GM19328 (cell line): Measurements from ENCODE around the gene CARS1.

ENCODE experiments used
- ATAC-seq: cut with Tn5 transposase; IDR thresholded peaks from one replicate; pipeline ENCODE4 v1.9.1; 2021; ENCODE audit warnings: mild to moderate bottlenecking, moderate library complexity; ENCODE audit not compliant: unreplicated experiment

CARS1 gene

GRCh38 chr11:3010521-3011275, 46.5 kb downstream of the CARS1 start:
- no peak for ATAC-seq

DNA sequence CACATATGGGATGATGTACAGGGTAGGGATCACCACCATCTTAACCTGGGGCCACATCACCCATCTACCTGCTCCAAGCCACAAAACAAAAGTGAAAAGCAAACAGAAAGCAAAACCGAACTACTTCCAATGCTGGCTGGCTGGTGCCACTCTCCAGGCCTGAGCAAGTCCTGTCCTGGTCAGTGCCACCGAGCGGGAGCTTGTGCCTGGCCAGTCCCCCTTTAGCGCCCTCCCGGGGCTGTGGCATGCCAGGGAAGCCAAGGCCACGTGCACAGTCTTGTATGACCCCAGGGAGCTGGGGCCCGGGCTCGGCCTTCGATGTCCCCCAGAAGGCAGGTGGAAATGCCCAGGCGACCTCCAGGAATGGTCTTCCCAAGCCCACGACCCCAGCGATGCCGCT, 47.2 kb downstream of the CARS1 start:
- no peak for ATAC-seq

GRCh38 chr11:3009481-3009880, 47.7 kb downstream of the CARS1 start:
- ATAC-seq, result no peak

DNA sequence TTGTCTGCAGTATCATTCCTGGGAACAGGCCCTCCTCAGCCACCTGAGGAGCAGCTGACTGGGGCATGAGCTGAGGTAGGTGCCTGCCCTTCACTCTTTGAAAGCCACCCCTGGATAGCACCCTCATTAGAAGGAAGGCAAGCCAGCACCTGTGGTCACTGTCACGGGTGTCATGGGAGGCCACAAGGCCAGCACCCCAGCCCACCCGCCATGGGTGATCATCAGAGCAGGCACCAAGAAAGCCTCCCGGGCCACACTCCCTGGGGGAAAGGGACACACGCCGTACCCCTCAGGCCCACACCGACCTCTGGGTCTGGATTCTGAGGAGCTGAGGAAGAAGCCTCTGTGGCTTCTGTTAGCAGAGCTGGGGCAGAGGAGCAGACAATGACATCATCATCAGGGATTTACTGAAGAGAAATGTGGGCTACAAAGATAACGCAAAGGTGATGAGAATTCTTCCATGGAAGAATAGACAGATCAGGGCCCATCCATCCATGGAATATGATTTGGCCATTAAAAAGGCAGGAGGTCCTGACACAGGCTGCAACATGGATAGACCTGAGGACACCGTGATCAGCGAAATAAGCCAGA, 48.4 kb downstream of the CARS1 start:
- no peak for ATAC-seq

DNA sequence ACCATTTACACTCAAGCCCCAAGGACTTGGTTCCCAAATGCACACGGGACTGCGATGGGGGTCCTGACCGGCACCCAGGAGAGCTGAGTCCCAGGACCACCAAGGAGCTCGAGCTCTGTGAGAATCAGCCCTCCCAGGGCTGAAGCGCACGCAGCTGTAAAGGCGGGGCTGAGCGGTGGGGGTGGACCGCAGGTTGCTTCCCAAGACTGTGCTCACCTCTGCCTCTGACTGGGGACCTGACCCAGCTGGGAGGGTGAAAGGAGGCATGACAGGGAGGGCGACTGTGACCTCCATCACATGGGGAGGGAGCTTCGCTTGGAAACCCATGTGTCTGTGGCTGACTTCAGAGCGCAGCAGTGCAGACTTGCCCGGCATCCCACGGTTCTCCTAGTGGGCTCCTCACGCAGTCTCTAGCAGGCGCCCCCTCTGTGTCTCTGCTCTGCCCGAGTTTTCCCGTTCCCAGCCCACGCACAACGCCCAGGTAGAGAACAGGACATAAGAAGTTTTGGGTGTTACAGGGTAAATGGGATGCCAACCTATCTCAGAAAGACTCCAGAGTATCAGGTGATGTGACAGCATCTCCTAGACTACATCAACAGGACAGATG, 49.7 kb downstream of the CARS1 start:
- no peak for ATAC-seq

DNA sequence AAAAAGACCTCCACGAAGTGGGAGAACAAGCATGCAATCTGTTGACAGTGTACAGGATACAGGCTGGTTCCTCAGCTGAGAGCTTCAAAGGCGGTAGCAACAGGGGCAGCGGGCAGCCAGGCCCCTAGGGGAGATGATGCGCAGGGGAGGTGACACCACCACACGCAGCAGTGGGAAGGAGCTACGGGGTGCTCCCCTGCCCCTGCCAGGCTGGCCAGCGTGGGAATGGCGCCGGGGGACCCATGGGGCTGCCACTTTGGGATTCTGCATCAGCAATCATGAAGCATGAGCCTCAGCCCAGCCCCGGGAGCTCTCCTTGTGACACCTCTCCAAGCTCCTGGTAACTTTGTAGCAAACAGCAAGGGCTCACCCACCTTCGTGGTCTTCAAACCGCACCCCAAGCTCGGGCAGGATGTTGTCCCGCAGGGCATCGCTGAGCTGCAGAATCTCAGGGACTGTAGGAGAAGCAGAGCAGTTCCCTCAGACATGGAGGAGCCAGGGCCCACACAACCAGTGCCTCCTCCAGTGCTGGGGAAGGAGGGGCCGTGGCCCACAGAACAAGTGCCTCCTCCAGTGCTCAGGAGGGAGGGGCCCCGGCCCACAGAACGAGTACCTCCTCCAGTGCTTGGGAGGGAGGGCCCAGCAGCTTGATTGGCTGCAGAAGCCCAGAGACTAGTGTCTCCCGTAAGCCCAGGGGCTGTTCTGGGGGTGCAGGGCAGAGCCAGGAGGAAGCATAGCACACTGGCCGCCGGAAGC, 50.5 kb downstream of the CARS1 start:
- no peak for ATAC-seq

- no peak for ATAC-seq
Measured at GRCh38 chr11:3004481-3004880, 52.7 kb downstream of the CARS1 start.

GRCh38 chr11:3003396-3004231, 53.6 kb downstream of the CARS1 start:
- no peak for ATAC-seq

GRCh38 chr11:3002871-3003270, 54.4 kb downstream of the CARS1 start:
- ATAC-seq, result no peak

GRCh38 chr11:3002351-3002861, 54.8 kb downstream of the CARS1 start:
- ATAC-seq, result no peak

DNA sequence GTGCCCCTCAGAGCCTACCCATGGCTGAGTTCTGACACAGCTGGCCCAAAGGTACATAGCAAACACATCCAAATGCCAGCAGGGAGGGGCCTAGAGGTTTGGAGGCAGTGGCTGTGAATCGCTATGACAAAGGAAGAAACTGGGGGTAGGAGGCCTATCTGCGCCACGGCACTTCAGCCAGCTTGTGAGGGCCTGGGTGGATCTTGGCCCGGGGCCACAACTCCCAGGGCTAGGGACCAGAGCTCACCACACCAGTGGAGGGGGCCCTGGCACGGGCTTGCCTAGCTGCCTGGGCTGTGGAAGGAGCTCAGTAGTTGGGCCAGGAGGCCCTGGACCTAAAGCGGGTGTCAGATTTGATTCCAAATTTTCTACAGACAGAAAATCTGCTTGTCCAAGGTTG, 55.7 kb downstream of the CARS1 start:
- no peak for ATAC-seq

DNA sequence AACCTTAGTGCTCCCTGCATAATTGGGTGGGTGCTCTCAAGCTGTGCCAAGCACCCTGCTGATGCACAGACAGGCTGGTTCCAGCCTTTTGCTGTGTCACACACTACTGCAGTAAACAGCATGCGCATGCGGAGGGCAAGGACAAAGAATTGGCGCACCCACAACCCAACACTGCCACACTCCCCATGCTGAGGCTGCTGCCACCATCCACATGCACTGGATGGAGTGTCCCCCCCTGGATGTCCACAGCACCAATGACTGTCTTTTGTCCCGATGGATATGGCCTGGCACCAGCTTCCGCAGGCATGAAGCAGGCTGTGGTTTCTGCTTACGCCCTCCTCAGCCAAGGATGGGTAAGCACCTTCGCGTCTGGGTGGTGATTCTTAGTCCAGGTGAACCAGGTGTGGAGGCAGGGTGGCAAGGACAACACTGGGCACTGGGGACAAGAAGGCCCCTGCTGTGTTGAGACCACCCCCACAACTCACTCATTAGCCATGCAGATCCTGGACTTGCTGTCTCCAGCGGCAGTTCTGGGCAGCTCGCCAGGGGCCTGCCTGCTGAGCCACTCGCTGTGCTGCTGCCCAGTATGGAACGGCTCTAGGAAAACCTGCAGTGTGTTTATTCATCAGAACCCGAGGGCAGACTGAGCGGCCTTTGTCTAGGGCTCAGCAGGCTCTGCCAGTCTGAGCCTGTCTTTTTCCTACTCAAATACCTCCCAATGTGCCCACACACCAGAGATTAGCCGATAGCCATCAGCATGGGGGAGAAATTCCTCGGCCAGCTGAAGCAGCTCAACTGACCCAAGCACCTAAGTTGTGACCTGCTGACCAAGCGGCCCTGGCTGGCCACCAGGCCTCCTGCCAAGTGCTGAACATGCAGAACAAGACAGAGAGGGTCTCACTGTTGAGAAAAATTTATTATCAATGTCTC, 56.9 kb downstream of the CARS1 start:
- ATAC-seq, result no peak

DNA sequence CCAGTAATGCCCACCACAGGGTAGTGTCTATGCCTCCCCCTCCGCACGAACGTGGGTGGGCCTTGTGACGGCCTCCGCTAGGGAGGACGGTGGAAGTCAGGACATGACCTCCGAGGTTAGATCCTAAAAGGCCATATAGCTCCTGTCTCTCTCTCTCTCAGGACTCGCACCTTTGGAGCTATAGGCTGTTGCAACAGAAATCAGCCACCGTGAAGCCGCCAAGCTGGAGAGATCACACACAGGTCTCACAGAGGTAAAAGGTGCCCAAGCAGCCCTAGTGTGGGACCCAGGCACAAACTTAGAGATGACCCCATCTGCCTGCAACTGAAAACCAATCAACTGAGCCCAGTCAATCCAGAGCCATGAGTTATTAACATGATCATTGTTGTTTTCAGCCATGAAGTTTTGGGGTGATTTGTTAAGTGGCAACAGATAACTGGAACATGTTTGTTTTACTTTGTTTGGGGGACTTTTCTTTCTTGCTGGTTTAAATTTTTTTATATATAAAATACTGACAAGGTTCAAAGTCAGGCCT, 57.7 kb downstream of the CARS1 start:
- ATAC-seq, result no peak

DNA sequence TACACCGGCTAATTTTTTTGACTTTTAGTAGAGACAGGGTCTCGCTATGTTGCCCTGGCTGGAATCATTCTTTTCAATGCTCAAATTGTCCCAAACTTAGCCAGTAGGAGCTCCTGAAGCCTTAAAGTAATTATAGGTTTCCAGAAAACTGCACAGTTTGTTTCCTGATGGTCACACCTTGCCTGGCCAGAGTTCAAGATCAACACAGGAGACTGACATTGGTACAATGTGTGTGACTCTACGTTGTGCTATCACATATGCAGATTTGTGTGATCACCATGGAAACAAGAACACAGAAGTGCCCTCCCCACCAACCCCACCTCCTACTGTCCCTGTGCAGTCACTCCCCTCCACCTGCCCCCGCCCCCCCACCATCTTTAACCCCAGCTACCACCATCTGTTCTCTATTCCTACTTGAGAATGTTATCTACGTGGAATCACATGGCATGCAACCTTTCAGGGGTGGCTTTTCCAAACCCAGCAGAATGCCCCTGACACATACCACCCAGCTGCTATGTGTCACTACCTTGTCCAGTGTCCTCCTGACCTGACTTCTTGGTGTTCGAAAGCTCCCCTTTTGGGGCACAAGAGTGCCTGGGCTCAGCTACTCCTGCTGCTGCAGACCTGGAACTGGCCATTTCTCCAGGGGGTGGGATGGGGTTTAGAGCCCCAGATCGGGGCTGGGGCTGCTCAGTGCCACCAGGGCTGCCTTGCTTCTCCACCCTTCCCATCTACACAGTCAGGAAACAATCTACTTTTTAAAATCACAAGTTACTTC, 59.0 kb downstream of the CARS1 start:
- ATAC-seq, result no peak

DNA sequence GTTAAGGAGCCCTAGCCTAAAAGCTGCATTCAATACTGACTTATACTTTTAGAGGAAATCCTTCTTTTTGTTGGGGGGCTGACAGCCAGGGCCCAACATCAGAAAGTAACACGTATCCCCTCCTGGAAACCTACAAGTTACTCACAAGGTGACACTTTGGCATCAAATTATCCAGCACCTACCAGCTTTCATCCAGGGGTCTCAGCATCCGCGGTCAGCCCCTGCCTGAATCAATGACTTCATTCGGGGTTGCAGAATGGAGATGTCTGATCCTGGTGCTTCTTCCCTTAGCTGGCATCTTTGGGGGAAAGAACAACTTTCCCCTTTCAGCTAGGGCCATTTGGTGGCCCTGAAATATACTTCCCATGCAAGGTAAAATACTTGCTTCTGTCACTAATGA, 59.8 kb downstream of the CARS1 start:
- no peak for ATAC-seq

- no peak for ATAC-seq
Measured at GRCh38 chr11:2996976-2997375, 60.2 kb downstream of the CARS1 start.

DNA sequence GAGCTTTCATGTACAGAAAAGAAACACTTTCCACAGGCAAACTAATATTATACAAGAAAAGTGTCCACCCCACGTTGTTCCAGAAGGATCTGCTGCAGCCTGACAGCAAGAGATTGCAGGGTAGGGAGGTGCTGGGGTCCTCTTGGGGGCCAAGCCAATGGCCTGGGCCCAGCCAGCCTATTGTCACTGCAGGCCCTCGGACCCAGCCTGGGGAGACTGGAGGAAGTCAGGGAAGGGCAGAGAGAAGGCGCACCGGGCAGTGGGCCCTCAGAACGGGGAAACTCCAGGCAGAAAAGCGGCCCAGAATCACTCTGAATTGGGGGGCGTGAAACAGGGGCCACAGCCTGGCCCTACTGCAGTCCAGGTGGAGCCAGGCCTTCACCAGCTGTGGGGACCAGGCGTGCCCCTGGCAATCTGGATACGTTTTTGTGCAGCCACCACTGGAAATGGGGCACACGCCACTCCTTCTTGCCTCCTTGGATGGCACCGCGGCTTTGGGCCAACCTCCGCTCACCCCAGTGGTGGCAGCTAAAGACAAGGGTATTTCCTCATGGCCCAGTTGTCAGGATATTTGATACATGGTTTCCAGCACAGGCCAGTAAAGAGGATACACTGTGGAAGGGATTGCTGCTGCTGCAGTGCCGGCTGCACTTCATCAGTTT, 61.2 kb downstream of the CARS1 start:
- no peak for ATAC-seq

DNA sequence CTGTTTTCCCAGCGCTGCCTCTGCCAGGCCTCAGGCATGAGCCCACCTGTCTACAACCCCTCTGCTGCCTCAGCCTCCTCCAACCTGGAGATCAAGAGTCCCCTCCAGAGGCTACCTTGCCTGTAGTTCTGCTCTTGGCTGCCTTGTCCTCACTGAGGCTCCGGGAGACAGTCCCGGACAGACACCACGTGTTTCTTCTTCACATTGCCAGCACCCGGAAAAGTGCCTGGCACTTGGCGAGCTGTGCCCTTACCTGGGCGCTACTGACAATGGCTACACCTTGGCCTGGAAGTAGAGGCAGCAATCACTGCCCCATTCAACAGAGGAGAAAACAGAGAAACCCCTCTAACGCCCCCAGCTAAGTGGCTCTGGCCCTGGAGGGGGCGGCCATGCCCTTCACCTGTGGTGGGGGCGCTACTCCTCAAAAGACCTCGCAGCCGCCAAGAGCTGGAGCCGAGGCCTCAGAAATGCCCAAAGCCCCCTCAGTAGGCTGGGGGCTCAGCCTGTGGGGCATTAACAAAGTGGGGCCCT, 62.1 kb downstream of the CARS1 start:
- ATAC-seq, result no peak
